Uterus (tissue), 2 donors: ENCODE data around the gene SZT2.

Experiments used
- CTCF ChIP-seq, 4 experiments: fragments of 200-600 bp in 2 of 4; fragments of 450-650 bp in 2 of 4; sonication (generic) in 2 of 4; IDR thresholded peaks; one replicate each; pipeline ENCODE4 v1.5.1; 2016 to 2019; ENCODE audit warnings: antibody characterized with exemption in 4 of 4, mild to moderate bottlenecking in 2 of 4, moderate library complexity in 1 of 4
- POLR2A ChIP-seq, 2 donors: fragments of 450-650 bp; IDR thresholded peaks; one replicate each; pipeline ENCODE4 v1.6.1; 2016; ENCODE audit warnings: antibody characterized with exemption in 2 of 2, mild to moderate bottlenecking in 1 of 2, moderate library complexity in 1 of 2

- TF ChIP-seq CTCF (IDR thresholded peaks at IDR 0.05) = no peak
- TF ChIP-seq POLR2A (IDR thresholded peaks at IDR 0.05) = no peak
These were observed 71.4 kb downstream of the SZT2 start for GRCh38 chr1:43460988-43461693.
